AG08395 (cell line): ENCODE measurements around the gene ROBO2.

Experiments
- DNase-seq: peaks from one replicate; pipeline ENCODE4 v3.0.0; 2012; ENCODE audit warnings: mixed read lengths, low spot score

ROBO2 gene

GRCh38 chr3:77259694-77260093 is 219.8 kb downstream of the ROBO2 start:
- DNase-seq = no peak

GRCh38 chr3:77262361-77262760 is 222.5 kb downstream of the ROBO2 start:
- no peak for DNase-seq

GRCh38 chr3:77267589-77267988 is 227.7 kb downstream of the ROBO2 start:
- no peak for DNase-seq

DNA sequence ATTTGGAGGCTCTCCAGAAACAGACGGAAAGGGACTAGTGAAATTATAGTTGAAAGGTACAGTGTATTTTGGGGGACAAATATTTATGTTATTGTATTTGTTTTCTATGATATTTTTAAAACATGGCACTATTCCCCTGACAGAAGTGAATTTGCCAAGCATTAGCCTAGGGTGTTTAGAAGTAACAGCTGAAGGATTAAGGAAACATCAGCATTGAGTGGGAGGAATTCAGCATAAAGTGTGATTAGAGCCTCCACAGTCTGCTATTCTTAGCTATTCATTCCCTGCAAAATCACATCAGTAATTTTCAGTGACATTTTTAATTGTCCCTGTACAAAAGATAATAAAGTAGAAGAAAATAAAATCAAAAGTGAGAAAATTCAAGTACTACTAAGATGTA is 231.4 kb downstream of the ROBO2 start:
- DNase-seq = no peak

- DNase-seq = no peak
Observed at GRCh38 chr3:77271711-77272110, 231.8 kb downstream of the ROBO2 start.

- no peak for DNase-seq
Observed at GRCh38 chr3:77279276-77279675, 239.4 kb downstream of the ROBO2 start.

DNA sequence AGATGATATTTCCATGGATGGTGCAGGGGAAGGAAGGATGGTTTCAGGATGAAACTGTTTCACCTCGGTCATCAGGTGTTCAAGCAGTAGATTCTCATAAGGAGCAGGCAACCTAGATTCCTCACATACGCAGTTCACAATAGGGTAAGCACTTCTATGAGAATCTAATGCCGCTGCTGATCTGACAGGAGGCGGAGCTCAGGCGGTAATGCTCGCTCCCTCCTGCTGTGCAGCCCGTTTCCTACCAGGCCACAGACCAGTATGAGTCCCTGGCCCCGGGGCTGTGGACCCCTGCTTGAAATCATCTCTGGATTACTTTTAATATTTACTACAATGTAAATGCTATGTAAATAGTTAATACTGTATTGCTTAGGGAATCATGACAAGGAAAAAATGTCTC is 241.8 kb downstream of the ROBO2 start:
- DNase-seq = no peak

DNA sequence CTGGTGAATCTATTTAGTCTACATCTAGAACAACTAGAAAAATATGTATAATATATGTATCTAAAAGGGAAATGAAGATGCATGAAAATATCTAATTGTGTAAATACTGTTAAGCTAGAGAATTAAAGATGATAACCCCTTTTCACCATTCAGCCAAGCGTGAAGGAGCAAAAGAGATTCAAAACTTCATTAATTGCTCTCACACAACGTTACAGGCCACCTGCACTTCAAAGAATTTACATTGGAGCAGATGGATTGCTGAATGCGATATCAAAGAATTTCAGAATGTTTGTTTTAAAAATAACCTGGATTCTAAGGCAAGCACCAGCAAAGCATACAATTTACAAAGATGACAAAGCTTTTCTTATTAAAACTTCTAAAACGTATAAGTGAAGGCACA is 243.2 kb downstream of the ROBO2 start:
- no peak for DNase-seq

- no peak for DNase-seq
Observed at GRCh38 chr3:77288348-77288747, 248.4 kb downstream of the ROBO2 start.

GRCh38 chr3:77296527-77296926 is 256.6 kb downstream of the ROBO2 start:
- DNase-seq = no peak

DNA sequence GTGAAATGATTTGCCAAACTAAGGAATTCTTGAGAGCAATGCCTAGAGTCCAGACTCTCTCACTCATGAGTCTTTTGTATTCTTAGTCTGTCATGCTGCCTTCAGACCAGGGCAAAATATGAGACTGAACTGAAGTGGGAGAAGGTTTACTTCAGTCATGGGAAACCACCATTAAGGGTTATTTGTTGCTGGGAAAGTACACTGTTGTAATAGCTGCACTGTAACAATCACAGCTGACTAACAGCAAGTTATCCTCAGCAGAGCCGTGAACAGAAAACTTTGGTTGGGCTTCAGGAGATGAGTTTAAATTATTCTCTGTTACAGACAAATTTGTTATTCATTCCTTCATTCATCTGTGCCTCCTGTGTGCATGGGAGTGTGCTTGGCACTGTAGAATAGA is 258.5 kb downstream of the ROBO2 start:
- DNase-seq = no peak

GRCh38 chr3:77303955-77304699 is 264.2 kb downstream of the ROBO2 start:
- DNase-seq = no peak

DNA sequence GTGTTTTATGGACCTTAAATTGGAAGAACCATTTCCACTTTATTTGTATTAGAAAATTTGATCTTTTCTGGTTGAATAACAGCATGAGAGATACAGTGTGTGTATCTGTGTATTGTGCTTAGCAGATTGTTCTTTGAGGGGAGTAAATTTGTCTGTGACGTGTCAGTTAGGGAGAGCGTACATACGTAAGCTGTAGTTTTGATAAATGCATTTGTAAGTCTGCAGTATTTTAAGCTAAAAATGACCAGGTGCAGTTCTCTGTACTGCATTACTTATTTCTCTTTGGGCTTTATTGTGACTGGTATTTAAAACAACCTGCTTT is 264.8 kb downstream of the ROBO2 start:
- DNase-seq = no peak

- no peak for DNase-seq
Observed at GRCh38 chr3:77309460-77309859, 269.6 kb downstream of the ROBO2 start.

DNA sequence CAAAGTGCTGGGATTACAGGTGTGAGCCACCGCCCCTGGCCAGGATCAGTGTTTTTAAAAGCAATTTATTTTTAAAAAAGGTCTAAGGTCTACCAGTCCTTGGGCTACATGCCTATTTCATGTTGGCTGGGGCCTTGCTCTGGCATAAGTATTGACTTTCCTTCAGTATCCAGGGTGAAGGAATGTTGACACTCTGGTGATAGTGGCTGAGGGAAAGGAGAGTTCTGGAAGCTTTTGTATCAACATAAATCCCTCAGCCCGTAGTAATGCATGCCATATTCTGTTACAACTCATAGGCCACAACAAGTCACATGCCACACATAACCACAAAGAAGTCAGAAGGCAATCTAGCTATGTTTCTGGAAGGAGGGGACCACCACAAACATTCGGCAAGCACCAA is 273.9 kb downstream of the ROBO2 start:
- DNase-seq = no peak

GRCh38 chr3:77319711-77320110 is 279.8 kb downstream of the ROBO2 start:
- DNase-seq = no peak

DNA sequence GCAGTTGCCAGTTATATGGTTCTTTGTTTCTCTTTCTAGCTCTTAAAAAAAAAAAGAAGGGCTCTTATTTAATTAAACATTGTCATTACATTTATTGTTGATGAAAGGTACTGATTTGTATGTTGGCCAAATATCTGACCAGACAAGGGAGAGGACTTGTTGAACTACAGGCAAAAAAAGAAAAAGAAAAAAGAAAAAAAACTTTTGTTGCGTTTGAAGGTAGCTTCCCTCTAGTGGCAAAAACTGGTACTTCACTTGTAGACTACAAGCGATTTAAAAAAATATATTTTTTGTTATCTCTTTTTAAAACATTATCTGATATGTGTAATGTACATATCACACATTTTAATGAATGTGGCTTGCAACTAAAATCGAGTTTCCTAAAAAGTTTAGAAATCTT is 280.6 kb downstream of the ROBO2 start:
- no peak for DNase-seq

- DNase-seq = peak; percentile 21
Observed at GRCh38 chr3:77321646-77322045, 281.7 kb downstream of the ROBO2 start.

DNA sequence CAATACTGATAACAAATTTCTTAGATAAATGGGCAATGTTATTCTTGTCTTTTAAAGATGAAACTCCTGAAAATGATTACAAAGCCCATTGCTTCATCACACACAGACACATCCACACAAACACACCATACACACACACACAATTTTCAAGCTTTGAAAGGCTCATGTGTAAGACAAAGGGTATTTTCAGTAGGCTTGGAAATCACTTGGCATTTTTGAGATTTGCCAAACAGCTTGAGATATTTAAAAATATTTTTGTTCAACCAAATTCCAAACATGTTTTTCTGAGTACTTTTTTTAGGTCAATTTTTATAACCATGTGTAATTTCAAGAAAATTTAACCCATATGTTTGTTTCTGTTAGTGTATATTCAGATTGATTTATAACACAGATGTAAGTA is 283.7 kb downstream of the ROBO2 start:
- peak; percentile 10 for DNase-seq

DNA sequence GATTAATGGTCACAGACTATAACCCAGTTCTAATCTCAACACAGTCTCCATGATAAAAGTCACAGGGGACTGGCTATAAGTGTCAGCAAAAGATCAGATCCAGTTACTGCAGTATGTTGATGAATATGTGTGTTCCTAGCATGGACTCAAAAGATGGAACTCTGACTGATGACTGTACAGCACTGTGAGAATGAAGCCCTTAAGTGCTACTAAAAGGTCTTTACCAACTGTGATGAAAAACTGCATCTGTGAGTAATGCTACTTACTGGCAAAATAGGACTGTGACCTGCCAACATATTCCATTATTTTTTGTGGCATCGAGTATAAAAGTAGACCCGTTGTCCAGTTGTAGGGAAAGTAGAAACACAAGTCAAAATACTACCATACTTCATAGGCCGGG is 284.2 kb downstream of the ROBO2 start:
- peak; percentile 4 for DNase-seq

DNA sequence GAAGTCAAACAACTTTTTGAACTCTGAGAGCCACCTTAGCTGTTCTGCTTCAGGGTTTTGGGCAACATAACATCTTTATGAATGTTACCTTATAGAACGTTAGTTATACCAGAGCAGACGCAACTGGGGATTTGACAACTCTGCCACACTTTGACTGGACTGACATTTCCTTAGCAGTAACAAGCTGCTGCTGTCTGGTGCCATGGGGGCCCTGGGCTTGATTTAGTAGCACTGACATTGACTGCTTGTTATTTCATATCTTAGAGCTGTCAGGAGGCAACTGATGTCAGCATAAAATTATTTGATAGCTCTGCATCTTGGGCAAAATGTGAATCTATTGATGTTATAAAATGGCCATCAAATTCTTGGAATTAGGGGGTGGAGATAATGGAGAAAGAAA is 285.4 kb downstream of the ROBO2 start:
- no peak for DNase-seq

DNA sequence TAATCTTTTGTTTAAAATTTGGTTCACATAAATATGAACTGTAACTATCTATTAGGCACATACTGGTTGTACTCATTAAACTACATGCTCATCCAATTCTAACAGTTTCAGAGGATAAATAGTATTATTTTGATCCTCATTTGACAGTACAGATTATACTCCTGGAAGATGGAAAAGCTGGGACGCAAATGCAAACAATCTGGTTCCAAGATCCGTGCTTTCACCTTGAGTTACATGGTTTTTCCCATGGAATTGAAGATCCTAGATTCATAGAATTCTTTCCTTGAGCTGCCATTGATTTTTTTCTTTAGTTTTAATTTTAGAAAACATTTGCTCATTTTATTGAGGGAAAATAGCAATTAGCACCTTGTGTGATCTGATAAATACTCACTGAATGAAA is 285.8 kb downstream of the ROBO2 start:
- DNase-seq = no peak

GRCh38 chr3:77326586-77326985 is 286.7 kb downstream of the ROBO2 start:
- no peak for DNase-seq

- DNase-seq = peak; percentile 33
Observed at GRCh38 chr3:77328690-77329089, 288.8 kb downstream of the ROBO2 start.

DNA sequence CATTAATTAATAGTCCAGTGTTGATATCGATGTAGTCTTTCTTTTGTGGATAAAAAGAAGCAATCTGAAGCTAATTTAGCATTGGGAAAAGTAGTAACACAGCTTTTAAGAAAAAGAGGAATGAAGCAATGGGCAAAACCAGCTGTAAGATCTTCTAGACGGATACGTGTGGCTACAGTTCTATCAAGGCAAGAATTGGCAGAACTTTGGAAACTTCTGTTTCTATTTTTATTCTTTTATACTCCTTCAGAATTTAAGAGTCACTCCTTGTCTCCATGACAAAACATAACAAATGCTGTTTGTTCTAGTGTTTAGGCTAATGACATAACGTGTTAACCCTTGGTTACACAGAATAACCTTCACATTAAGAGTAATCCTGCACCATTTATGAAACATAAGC is 289.2 kb downstream of the ROBO2 start:
- DNase-seq = peak; percentile 39
